Right atrium auricular region (tissue), 2 donors: ENCODE results near the gene ICA1. TPM values are rescaled to one million over a fixed set of nuclear protein-coding genes. Genes with fewer than 3 reads are reported as not detected.

Source experiments
- DNase-seq: peaks from one replicate; pipeline ENCODE4 v3.0.0-alpha.2; 2019; ENCODE audit warnings: low spot score
- H3K27ac ChIP-seq, 2 donors: fragments of 200-600 bp; sonication (generic); 1 replicate in 1 of 2; 2 replicates in 1 of 2; pipeline ENCODE4 v1.5.1; 2016 to 2019
- H3K27me3 ChIP-seq, 2 donors: fragments of 200-600 bp; sonication (generic); one replicate each; pipeline versions ENCODE4 v1.5.1 to v1.6.0; 2017 to 2019
- H3K36me3 ChIP-seq: fragments of 200-600 bp; sonication (generic); one replicate; pipeline ENCODE4 v1.5.1; 2016
- H3K4me1 ChIP-seq, 2 donors: fragments of 200-600 bp; sonication (generic); one replicate each; pipeline versions ENCODE4 v1.5.1 to v1.6.0; 2017 to 2019
- H3K4me3 ChIP-seq, 2 donors: fragments of 200-600 bp; sonication (generic); 1 replicate in 1 of 2; 2 replicates in 1 of 2; pipeline ENCODE4 v1.5.1; 2017 to 2019; ENCODE audit warnings: mild to moderate bottlenecking in 1 of 2, moderate library complexity in 1 of 2
- H3K9me3 ChIP-seq, 2 donors: fragments of 200-600 bp; sonication (generic); one replicate each; pipeline ENCODE4 v1.5.1; 2019
- total RNA-seq, 2 donors: library from RNA; depleted of rRNA; stranded (reverse); fragments of >200 nt; gene quantifications; one replicate each; pipeline ENCODE4 v1.1.0, GENCODE V29; 2016
- TF ChIP-seq, protein P1 (sequence below), 2 donors: fragments of 200-600 bp; sonication (generic); IDR thresholded peaks; one replicate each; pipeline ENCODE4 v1.5.1; 2019; ENCODE audit warnings: antibody characterized with exemption in 2 of 2

The ICA1 gene
- total RNA-seq, 2 donors from 2014 or later = 39.4 to 51.8 TPM

GRCh38 chr7:8168336-8168735 is 93.6 kb downstream of the ICA1 start:
- Histone ChIP-seq H3K27me3 (no peaks in the 10 kb centered on the region), H3K4me1 (peaks cover 0 to 6% of the 10 kb centered on the region in 2 donors), H3K36me3 (no peaks in the 10 kb centered on the region), H3K9me3 (no peaks in the 10 kb centered on the region), H3K4me3 (no peak overlapping the region), H3K27ac (no peak overlapping the region)
- DNase-seq = no peak
- TF ChIP-seq, protein P1, sequence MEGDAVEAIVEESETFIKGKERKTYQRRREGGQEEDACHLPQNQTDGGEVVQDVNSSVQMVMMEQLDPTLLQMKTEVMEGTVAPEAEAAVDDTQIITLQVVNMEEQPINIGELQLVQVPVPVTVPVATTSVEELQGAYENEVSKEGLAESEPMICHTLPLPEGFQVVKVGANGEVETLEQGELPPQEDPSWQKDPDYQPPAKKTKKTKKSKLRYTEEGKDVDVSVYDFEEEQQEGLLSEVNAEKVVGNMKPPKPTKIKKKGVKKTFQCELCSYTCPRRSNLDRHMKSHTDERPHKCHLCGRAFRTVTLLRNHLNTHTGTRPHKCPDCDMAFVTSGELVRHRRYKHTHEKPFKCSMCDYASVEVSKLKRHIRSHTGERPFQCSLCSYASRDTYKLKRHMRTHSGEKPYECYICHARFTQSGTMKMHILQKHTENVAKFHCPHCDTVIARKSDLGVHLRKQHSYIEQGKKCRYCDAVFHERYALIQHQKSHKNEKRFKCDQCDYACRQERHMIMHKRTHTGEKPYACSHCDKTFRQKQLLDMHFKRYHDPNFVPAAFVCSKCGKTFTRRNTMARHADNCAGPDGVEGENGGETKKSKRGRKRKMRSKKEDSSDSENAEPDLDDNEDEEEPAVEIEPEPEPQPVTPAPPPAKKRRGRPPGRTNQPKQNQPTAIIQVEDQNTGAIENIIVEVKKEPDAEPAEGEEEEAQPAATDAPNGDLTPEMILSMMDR (IDR thresholded peaks at IDR 0.05) = no peak

DNA sequence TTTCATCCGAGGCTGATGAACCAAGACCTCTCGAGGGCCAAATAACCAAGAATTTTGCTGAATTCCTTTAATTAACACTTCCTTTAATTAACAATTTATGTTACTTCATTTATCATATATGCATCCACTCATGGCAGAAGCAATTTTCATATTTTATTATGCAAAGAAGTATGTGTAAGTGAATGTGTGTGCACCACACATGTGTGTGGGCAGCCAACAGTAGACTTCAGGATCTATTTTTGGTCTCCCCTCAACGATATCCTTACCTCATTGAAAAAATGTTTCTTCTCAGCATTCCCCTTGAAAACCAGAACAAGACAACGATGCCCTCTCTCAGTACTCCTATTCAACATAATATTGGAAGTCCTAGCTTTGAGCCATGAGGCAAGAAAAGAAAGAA is 96.8 kb downstream of the ICA1 start:
- DNase-seq = no peak
- no peaks in the 10 kb centered on the region for H3K4me1 ChIP-seq
- no peaks in the 10 kb centered on the region for H3K27me3 ChIP-seq
- H3K4me3 ChIP-seq = no peak overlapping the region
- TF ChIP-seq, protein P1 (IDR thresholded peaks at IDR 0.05) = no peak
- no peaks in the 10 kb centered on the region for H3K36me3 ChIP-seq
- H3K9me3 ChIP-seq = no peaks in the 10 kb centered on the region
- no peak overlapping the region for H3K27ac ChIP-seq

- no peak overlapping the region for H3K27ac ChIP-seq
These were observed 99.8 kb downstream of the ICA1 start for GRCh38 chr7:8162181-8162580.

DNA sequence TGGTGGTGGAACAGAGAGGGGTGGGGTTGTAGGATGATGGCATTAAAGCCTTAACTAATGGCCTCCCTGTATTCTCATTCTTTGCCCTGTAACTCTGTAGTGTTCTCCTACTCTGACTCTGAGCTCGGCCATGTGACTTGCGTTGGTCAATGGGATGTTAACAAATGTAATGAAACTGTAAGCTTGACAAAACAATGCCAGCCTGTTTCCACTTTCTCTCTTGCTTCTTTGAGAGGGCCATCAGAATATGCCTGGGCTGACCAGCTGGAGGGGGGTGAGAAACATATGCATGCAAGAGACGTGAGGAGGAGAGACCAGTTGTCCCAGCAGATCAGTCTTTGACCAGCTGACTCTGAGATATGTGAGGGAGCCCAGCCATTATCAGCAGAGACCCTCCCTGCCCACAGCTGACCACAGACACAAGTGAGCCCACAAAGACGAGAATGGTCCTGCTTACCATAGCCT is 100.6 kb downstream of the ICA1 start:
- Histone ChIP-seq H3K36me3 (no peaks in the 10 kb centered on the region), H3K4me3 (no peak overlapping the region), H3K27ac (peak overlapping the region in 1 of 2 donors; percentile 1), H3K9me3 (no peaks in the 10 kb centered on the region), H3K27me3 (no peaks in the 10 kb centered on the region), H3K4me1 (no peaks in the 10 kb centered on the region)
- TF ChIP-seq, protein P1 (IDR thresholded peaks at IDR 0.05) = no peak
- no peak for DNase-seq

More at GRCh38 chr7:8162181-8162580, 99.8 kb downstream of the ICA1 start:
- H3K4me3 ChIP-seq = no peak overlapping the region
- H3K36me3 ChIP-seq = no peaks in the 10 kb centered on the region
- no peaks in the 10 kb centered on the region for H3K9me3 ChIP-seq
- DNase-seq = no peak
- TF ChIP-seq, protein P1 (IDR thresholded peaks at IDR 0.05) = no peak
- H3K4me1 ChIP-seq = no peaks in the 10 kb centered on the region
- no peaks in the 10 kb centered on the region for H3K27me3 ChIP-seq

GRCh38 chr7:8160779-8161345 is 101.1 kb downstream of the ICA1 start:
- H3K4me3 ChIP-seq = no peak overlapping the region
- DNase-seq = no peak
- TF ChIP-seq, protein P1 (IDR thresholded peaks at IDR 0.05) = no peak
- no peaks in the 10 kb centered on the region for H3K36me3 ChIP-seq
- no peaks in the 10 kb centered on the region for H3K4me1 ChIP-seq
- H3K27me3 ChIP-seq = no peaks in the 10 kb centered on the region
- no peaks in the 10 kb centered on the region for H3K9me3 ChIP-seq
- H3K27ac ChIP-seq = peak overlapping the region in 1 of 2 donors; percentile 1

GRCh38 chr7:8160250-8160649 is 101.7 kb downstream of the ICA1 start:
- Histone ChIP-seq H3K4me1 (no peaks in the 10 kb centered on the region), H3K27ac (no peak overlapping the region), H3K9me3 (no peaks in the 10 kb centered on the region), H3K36me3 (no peaks in the 10 kb centered on the region), H3K27me3 (no peaks in the 10 kb centered on the region), H3K4me3 (no peak overlapping the region)
- TF ChIP-seq, protein P1 (IDR thresholded peaks at IDR 0.05) = no peak
- no peak for DNase-seq
